Measurements from ENCODE around the gene OSTN. TPM values are rescaled to one million over a fixed set of nuclear protein-coding genes. Genes with fewer than 3 reads are reported as not detected.

The OSTN gene
- total RNA-seq, 2 experiments from 2014 or later = not detected

DNA sequence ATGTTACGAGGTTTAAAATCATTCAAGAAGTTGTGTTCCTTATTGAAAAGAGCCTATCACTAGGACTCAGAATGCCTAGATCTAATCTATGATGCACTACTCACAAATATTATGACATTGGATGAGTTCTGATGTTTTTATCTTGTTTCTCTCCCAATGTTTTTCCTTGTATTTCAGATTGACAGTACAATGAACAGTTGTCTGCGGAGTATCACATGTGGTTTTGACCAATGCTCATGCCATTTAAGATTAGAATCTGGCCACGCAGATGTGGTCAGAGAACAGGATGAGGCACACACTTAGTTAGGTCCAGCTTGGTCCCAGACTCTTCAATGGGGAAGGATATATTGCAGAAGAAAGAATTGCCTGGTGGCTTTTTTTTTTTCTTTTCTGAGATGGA, 104.6 kb downstream of the OSTN start:
- DNase-seq (ENCODE audit: low spot score) = no peak
- H3K79me2 ChIP-seq (ENCODE audit: insufficient read depth, low read depth, low read length) = no peaks in the 10 kb centered on the region
- peaks cover 39% of the 10 kb centered on the region for H3K4me1 ChIP-seq (ENCODE audit: insufficient read depth, low read length, poor library complexity, severe bottlenecking)
- POLR2A ChIA-PET = interaction anchor here (2.0 kb wide), 1 partner anchor 15 kb away, joined by 5 read pairs; no protein-coding TSS in a partner anchor
- no peak overlapping the region for H3K4me2 ChIP-seq (ENCODE audit: low read length)
- H4K20me1 ChIP-seq (ENCODE audit: insufficient read depth, low read length) = no peaks in the 10 kb centered on the region
- H3K9me2 ChIP-seq (ENCODE audit: insufficient read depth, low read length) = no peaks in the 10 kb centered on the region
- H3K27ac ChIP-seq (ENCODE audit: low read depth, low read length, poor library complexity, severe bottlenecking) = no peak overlapping the region
- peaks cover 7% of the 10 kb centered on the region; the same call in 1 of the 2 replicates for H3K36me3 ChIP-seq (ENCODE audit: insufficient read depth, low read length)
- BruUV-seq (replicated peaks) = no TSS peak
- CTCF ChIA-PET (ENCODE audit: unreplicated experiment) = no interaction called here
- intact Hi-C loops (cut with micrococcal nuclease; ENCODE audit: unreplicated experiment) = no loop called here
- H2AFZ ChIP-seq (ENCODE audit: low read length) = peak overlapping the region; percentile 85; the same call in 1 of the 2 replicates
- no peak for TF ChIP-seq EZH2phosphoT487 (IDR thresholded peaks at IDR 0.05; ENCODE audit: borderline replicate concordance, low read depth, low read length)
- TF ChIP-seq, protein P1, sequence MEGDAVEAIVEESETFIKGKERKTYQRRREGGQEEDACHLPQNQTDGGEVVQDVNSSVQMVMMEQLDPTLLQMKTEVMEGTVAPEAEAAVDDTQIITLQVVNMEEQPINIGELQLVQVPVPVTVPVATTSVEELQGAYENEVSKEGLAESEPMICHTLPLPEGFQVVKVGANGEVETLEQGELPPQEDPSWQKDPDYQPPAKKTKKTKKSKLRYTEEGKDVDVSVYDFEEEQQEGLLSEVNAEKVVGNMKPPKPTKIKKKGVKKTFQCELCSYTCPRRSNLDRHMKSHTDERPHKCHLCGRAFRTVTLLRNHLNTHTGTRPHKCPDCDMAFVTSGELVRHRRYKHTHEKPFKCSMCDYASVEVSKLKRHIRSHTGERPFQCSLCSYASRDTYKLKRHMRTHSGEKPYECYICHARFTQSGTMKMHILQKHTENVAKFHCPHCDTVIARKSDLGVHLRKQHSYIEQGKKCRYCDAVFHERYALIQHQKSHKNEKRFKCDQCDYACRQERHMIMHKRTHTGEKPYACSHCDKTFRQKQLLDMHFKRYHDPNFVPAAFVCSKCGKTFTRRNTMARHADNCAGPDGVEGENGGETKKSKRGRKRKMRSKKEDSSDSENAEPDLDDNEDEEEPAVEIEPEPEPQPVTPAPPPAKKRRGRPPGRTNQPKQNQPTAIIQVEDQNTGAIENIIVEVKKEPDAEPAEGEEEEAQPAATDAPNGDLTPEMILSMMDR (conservative IDR thresholded peaks at IDR 0.05; ENCODE audit: low read length) = no peak
- peaks cover 6% of the 10 kb centered on the region; the same call in 1 of the 2 replicates for H3K9me3 ChIP-seq (ENCODE audit: low read length)
- no peak overlapping the region for H3K4me3 ChIP-seq (ENCODE audit: low read depth, low read length, poor library complexity, severe bottlenecking)

DNA sequence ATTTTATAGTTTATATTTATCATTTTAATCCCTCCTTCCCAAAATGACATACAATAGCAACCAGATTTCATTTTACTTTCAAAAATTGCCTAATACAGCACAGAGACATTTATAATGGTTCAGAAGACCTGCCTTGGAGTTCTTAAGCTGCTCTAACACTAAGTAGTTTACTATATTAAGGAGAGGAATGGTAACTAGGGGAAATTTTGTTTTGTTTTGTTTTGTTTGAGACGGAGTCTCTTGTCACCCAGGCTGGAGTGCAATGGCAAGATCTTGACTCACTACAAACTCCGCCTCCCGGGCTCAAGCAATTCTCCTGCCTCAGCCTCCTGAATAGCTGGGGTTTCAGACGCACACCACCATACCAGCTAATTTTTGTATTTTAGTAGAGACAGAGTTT, 107.4 kb downstream of the OSTN start:
- CTCF ChIA-PET (ENCODE audit: unreplicated experiment) = no interaction called here
- TF ChIP-seq, protein P1 (conservative IDR thresholded peaks at IDR 0.05; ENCODE audit: low read length) = no peak
- no peak for TF ChIP-seq EZH2phosphoT487 (IDR thresholded peaks at IDR 0.05; ENCODE audit: borderline replicate concordance, low read depth, low read length)
- intact Hi-C loops (cut with micrococcal nuclease; ENCODE audit: unreplicated experiment) = no loop called here
- Histone ChIP-seq H2AFZ (ENCODE audit: low read length) (no peak overlapping the region), H3K4me2 (ENCODE audit: low read length) (no peak overlapping the region), H3K4me3 (ENCODE audit: low read depth, low read length, poor library complexity, severe bottlenecking) (no peak overlapping the region), H3K27ac (ENCODE audit: low read depth, low read length, poor library complexity, severe bottlenecking) (no peak overlapping the region), H4K20me1 (ENCODE audit: insufficient read depth, low read length) (no peaks in the 10 kb centered on the region), H3K9me3 (ENCODE audit: low read length) (no peaks in the 10 kb centered on the region), H3K4me1 (ENCODE audit: insufficient read depth, low read length, poor library complexity, severe bottlenecking) (peaks cover 13% of the 10 kb centered on the region), H3K79me2 (ENCODE audit: insufficient read depth, low read depth, low read length) (no peaks in the 10 kb centered on the region), H3K9me2 (ENCODE audit: insufficient read depth, low read length) (no peaks in the 10 kb centered on the region), H3K36me3 (ENCODE audit: insufficient read depth, low read length) (no peaks in the 10 kb centered on the region)
- POLR2A ChIA-PET = no interaction called here
- no TSS peak for BruUV-seq (replicated peaks)
- DNase-seq (ENCODE audit: low spot score) = no peak

DNA sequence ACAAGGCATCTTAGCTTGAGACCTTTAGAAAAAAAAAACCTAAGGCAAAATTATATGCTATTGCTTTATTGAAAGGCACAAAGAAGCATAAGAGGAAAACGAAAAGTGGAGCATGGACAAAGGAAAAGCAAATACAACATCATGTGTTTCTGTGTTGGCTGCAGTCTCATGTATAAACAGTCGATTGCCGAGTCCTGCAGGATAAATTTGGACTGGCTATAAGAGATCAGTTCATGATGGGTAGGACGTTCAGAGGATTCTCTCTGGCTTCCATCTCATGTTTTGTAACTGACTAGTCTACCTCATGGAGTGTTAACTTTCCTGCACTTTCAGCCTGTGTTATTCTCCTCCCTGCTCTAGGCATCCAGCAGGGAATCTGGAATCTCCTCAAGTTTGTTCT, 108.3 kb downstream of the OSTN start:
- Histone ChIP-seq H3K79me2 (ENCODE audit: insufficient read depth, low read depth, low read length) (no peaks in the 10 kb centered on the region), H3K4me1 (ENCODE audit: insufficient read depth, low read length, poor library complexity, severe bottlenecking) (peaks cover 4% of the 10 kb centered on the region), H3K9me2 (ENCODE audit: insufficient read depth, low read length) (no peaks in the 10 kb centered on the region), H3K9me3 (ENCODE audit: low read length) (no peaks in the 10 kb centered on the region), H3K27ac (ENCODE audit: low read depth, low read length, poor library complexity, severe bottlenecking) (no peak overlapping the region), H3K4me2 (ENCODE audit: low read length) (no peak overlapping the region), H4K20me1 (ENCODE audit: insufficient read depth, low read length) (no peaks in the 10 kb centered on the region), H3K36me3 (ENCODE audit: insufficient read depth, low read length) (no peaks in the 10 kb centered on the region), H3K4me3 (ENCODE audit: low read depth, low read length, poor library complexity, severe bottlenecking) (no peak overlapping the region), H2AFZ (ENCODE audit: low read length) (no peak overlapping the region)
- ChIA-PET CTCF (ENCODE audit: unreplicated experiment) (no interaction called here), POLR2A (no interaction called here)
- TF ChIP-seq EZH2phosphoT487 (IDR thresholded peaks at IDR 0.05; ENCODE audit: borderline replicate concordance, low read depth, low read length) = no peak
- TF ChIP-seq, protein P1 (conservative IDR thresholded peaks at IDR 0.05; ENCODE audit: low read length) = no peak
- no TSS peak for BruUV-seq (replicated peaks)
- intact Hi-C loops (cut with micrococcal nuclease; ENCODE audit: unreplicated experiment) = no loop called here
- no peak for DNase-seq (ENCODE audit: low spot score)
